ENCODE measurements around the gene PTPN23. TPM values are rescaled to one million over a fixed set of nuclear protein-coding genes. Genes with fewer than 3 reads are reported as not detected.

Gene PTPN23
- total RNA-seq, 4 donors from 2014 or later, result 26.9 to 199 (median 55.1) TPM

DNA sequence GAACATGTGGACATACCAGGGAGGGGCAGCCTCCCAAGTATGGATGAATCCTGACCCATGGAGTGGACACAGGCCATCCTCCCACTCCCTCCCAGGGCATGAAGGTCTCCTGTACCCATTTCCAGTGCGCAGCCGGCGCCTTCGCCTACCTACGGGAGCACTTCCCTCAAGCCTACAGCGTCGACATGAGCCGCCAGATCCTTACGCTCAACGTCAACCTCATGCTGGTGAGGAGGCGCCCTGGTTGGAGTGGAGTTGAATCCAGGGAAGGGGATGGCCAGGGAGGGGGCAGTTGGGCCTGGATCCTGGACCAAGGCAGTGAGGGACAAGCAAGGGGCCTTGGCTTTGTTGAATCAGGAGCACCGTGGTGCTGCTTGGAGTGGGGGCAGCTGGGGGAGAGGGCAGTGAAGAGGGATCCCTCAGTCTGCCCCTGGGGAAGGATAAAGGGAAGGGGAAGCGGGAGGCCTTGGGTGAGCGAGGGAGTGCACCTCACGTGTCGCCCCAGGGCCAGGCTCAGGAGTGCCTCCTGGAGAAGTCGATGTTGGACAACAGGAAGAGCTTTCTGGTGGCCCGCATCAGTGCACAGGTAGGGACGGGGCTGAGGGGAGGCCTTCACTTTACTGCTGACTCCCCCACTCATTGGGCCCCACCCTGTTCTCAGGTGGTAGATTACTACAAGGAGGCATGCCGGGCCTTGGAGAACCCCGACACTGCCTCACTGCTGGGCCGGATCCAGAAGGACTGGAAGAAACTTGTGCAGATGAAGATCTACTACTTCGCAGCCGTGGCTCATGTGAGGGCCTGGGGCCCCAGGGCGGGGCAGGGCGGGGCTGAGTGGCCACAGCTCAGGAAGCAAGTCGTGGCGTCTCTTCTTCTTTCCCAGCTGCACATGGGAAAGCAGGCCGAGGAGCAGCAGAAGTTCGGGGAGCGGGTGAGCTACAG lies 25.3 kb downstream of the PTPN23 start:
- Histone ChIP-seq H3K27me3 (no peaks in the 10 kb centered on the region), H3K9me3 (no peaks in the 10 kb centered on the region), H3K4me3 (no peak overlapping the region), H3K27ac (peak overlapping the region in 3 of 4 donors; percentile 35 to 69 (median 49)), H3K36me3 (peaks cover 0 to 20% (median 3%) of the 10 kb centered on the region in 4 donors), H3K4me1 (peaks cover 8 to 21% (median 12%) of the 10 kb centered on the region in 4 donors)
- WGBS, 2 donors (ENCODE audit: low coverage in 1 of 2), result 84 to 100% methylated on average over 2 to 30 of the region's 31 CpGs
- intact Hi-C loops (cut with DNase I; ENCODE audit: low total_unique reads), result no loop called here
- in situ Hi-C loops (cut with MboI; ENCODE audit: low pct_ligation_motif_present in 1 of 4, low pct_unique_long_range_greater_than_20kb in 1 of 4, low sequenced_read_pairs in 3 of 4), result loop anchor here in 1 of 4 donors (25.0 kb wide), 1 partner anchor 381 kb away; the partner anchor contains the start of gene SMARCC1
- TF ChIP-seq, protein P1, sequence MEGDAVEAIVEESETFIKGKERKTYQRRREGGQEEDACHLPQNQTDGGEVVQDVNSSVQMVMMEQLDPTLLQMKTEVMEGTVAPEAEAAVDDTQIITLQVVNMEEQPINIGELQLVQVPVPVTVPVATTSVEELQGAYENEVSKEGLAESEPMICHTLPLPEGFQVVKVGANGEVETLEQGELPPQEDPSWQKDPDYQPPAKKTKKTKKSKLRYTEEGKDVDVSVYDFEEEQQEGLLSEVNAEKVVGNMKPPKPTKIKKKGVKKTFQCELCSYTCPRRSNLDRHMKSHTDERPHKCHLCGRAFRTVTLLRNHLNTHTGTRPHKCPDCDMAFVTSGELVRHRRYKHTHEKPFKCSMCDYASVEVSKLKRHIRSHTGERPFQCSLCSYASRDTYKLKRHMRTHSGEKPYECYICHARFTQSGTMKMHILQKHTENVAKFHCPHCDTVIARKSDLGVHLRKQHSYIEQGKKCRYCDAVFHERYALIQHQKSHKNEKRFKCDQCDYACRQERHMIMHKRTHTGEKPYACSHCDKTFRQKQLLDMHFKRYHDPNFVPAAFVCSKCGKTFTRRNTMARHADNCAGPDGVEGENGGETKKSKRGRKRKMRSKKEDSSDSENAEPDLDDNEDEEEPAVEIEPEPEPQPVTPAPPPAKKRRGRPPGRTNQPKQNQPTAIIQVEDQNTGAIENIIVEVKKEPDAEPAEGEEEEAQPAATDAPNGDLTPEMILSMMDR (IDR thresholded peaks at IDR 0.05), result no peak
- TF ChIP-seq POLR2AphosphoS5 (IDR thresholded peaks at IDR 0.05) (no peak), EP300 (IDR thresholded peaks at IDR 0.05; ENCODE audit: low read depth) (no peak), POLR2A (IDR thresholded peaks at IDR 0.05) (no peak)
- no peak for DNase-seq

DNA sequence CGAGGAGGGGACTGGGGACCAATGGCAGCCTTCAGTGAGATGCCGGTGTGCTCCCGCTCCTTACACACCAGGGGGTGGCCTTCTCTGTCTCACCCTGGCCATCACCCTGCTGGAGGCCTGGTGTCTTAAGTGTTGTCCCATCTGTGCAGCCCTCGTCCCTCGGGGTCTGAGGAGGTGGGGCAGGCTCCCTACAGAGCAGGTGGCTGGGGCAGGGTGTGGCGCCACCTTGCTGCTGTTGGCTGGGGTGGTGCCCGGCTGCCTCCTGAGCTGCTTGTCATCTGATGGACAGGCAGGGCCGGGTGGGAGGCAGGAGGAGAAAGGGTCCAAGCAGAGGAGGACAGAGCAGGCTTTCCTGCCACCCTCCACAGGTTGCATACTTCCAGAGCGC lies 25.9 kb downstream of the PTPN23 start:
- WGBS, 2 donors (ENCODE audit: low coverage in 1 of 2), result 78% methylated on average over 8 of the region's 9 CpGs; no CpG with 5 or more reads in 1 of the 2 donors
- H3K36me3 ChIP-seq, result peaks cover 0 to 25% (median 3%) of the 10 kb centered on the region in 4 donors
- intact Hi-C loops (cut with DNase I; ENCODE audit: low total_unique reads), result no loop called here
- TF ChIP-seq, protein P1 (IDR thresholded peaks at IDR 0.05), result no peak
- H3K27ac ChIP-seq, result no peak overlapping the region
- H3K27me3 ChIP-seq, result no peaks in the 10 kb centered on the region
- peaks cover 8 to 21% (median 12%) of the 10 kb centered on the region in 4 donors for H3K4me1 ChIP-seq
- in situ Hi-C loops (cut with MboI; ENCODE audit: low pct_ligation_motif_present in 1 of 4, low pct_unique_long_range_greater_than_20kb in 1 of 4, low sequenced_read_pairs in 3 of 4), result loop anchor here in 1 of 4 donors (25.0 kb wide), 1 partner anchor 381 kb away; the partner anchor contains the start of gene SMARCC1
- H3K9me3 ChIP-seq, result no peaks in the 10 kb centered on the region
- no peak overlapping the region for H3K4me3 ChIP-seq
- no peak for DNase-seq

DNA sequence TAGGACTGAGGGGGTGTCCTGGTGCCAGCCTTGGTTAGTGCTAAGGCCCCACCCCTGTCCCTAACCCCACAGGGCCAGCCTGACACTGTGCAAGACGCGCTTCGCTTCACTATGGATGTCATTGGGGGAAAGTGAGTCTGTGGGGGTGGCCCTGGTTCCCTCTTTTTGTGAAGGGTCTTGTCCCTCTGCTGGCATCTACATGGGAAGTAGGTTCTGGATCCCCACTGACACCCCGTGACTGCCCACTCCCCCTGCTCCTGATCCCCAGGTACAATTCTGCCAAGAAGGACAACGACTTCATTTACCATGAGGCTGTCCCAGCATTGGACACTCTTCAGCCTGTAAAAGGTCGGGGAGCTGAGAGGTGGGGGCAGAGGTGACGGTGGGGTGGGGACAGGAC lies 26.4 kb downstream of the PTPN23 start:
- Histone ChIP-seq H3K9me3 (no peaks in the 10 kb centered on the region), H3K36me3 (peaks cover 0 to 29% (median 3%) of the 10 kb centered on the region in 4 donors), H3K27me3 (no peaks in the 10 kb centered on the region), H3K4me1 (peaks cover 8 to 21% (median 12%) of the 10 kb centered on the region in 4 donors), H3K27ac (no peak overlapping the region), H3K4me3 (no peak overlapping the region)
- TF ChIP-seq EP300 (IDR thresholded peaks at IDR 0.05; ENCODE audit: low read depth) (no peak), POLR2AphosphoS5 (IDR thresholded peaks at IDR 0.05) (no peak), POLR2A (IDR thresholded peaks at IDR 0.05) (no peak)
- TF ChIP-seq, protein P1 (IDR thresholded peaks at IDR 0.05), result no peak
- in situ Hi-C loops (cut with MboI; ENCODE audit: low pct_ligation_motif_present in 1 of 4, low pct_unique_long_range_greater_than_20kb in 1 of 4, low sequenced_read_pairs in 3 of 4) (loop anchor here in 1 of 4 donors (25.0 kb wide), 1 partner anchor 380 kb away; the partner anchor contains the start of gene SMARCC1), intact Hi-C loops (cut with DNase I; ENCODE audit: low total_unique reads) (no loop called here)
- 96% methylated on average over 7 of the region's 7 CpGs; no CpG with 5 or more reads in 1 of the 2 donors for WGBS, 2 donors (ENCODE audit: low coverage in 1 of 2)
- DNase-seq, result no peak
